ENCODE measurements around the gene HPF1.
A peak's percentile ranks its signal among the peaks of the same experiment; 100 is the strongest.

The HPF1 gene

DNA sequence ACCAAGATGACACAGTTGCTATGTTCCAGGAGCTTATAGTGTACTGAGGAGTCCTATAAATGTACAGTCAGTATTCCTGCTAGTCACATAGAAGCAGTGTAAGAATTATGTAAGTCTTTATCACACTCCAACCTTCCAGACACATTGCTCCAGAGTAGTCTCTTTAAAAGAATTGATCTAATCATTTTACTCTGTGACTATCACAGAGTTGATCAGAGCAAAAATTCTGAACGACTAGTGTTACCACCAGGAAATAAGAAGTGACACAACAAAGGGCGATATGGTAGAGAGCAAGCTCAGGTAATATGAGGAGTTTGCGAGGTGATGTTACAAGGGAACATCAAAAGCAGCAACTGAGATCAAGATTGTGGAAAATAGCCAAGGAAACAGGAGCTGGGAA lies 9.0 kb upstream of the HPF1 start:
- no peak overlapping the region for H3K4me3 ChIP-seq (ENCODE audit: low read depth, low read length)
- TF ChIP-seq, protein P1, sequence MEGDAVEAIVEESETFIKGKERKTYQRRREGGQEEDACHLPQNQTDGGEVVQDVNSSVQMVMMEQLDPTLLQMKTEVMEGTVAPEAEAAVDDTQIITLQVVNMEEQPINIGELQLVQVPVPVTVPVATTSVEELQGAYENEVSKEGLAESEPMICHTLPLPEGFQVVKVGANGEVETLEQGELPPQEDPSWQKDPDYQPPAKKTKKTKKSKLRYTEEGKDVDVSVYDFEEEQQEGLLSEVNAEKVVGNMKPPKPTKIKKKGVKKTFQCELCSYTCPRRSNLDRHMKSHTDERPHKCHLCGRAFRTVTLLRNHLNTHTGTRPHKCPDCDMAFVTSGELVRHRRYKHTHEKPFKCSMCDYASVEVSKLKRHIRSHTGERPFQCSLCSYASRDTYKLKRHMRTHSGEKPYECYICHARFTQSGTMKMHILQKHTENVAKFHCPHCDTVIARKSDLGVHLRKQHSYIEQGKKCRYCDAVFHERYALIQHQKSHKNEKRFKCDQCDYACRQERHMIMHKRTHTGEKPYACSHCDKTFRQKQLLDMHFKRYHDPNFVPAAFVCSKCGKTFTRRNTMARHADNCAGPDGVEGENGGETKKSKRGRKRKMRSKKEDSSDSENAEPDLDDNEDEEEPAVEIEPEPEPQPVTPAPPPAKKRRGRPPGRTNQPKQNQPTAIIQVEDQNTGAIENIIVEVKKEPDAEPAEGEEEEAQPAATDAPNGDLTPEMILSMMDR (IDR thresholded peaks at IDR 0.05; ENCODE audit: low read depth, low read length): no peak

DNA sequence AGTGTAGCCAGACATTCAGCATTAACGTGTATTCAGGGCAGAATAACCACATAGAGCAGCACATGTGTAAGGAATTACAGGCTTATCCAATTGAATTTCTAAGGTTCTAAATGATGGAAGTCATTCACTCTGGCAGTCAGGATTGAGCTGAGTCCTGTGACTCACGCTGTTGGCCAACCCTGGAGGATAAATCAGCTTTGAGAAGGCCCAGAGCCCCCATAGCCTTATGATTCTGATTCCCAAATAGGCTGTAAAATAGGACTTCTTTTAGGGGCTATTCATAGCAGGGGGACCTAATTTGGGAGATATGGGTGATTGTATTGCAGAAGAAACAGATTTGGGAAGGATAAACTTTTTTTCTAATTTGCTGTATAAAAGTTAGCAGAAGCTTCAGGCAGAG lies 8.1 kb upstream of the HPF1 start:
- no peak overlapping the region for H3K4me3 ChIP-seq (ENCODE audit: low read depth, low read length)
- TF ChIP-seq, protein P1 (IDR thresholded peaks at IDR 0.05; ENCODE audit: low read depth, low read length): no peak

DNA sequence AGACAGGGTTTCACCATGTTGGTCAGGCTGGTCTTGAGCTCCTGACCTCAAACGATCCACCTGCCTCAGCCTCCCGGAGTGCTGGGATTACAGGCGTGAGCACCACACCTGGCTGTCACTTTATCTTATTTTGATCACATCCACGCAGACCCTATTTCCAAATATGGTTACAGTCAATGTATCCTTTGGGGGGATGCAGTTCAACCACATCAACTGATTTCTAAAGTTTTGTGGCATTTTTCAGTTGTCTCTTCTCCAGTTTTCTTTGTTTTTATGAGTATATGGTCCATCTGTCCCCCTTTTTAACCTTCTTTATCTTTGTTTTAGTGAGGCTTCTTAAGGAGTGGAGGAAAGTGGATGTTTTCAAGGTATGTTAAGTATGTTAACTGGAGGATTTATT lies 4.1 kb upstream of the HPF1 start:
- H3K4me3 ChIP-seq (ENCODE audit: low read depth, low read length): no peak overlapping the region
- TF ChIP-seq, protein P1 (IDR thresholded peaks at IDR 0.05; ENCODE audit: low read depth, low read length): no peak

DNA sequence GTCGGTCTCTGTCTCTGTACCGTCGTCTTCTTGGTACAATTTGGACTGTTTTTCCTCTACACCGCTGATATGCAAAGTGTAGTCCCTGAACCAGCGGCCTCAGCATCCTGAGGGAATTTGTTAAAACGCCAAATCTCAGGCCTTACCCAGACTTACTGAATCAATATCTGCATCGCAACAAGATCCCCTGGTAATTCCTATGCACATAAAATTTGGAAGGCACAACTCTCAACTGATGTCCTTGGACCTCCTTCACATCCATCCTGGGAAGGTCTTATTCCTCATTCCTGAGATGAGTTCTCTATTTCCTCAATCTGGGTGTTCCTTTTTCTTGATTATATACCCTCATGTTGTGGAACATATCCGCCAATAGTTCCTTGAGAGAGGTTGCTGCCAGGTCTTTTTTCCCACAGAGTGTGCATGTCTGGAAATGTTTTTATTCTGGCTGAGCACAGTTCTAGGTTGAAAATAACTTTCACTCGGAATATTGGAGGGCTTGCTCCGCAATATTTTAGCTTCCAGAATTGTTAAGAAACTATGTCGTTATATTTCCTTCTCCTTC lies 738 bp upstream of the HPF1 start:
- TF ChIP-seq, protein P1 (IDR thresholded peaks at IDR 0.05; ENCODE audit: low read depth, low read length): no peak
- no peak overlapping the region for H3K4me3 ChIP-seq (ENCODE audit: low read depth, low read length)

DNA sequence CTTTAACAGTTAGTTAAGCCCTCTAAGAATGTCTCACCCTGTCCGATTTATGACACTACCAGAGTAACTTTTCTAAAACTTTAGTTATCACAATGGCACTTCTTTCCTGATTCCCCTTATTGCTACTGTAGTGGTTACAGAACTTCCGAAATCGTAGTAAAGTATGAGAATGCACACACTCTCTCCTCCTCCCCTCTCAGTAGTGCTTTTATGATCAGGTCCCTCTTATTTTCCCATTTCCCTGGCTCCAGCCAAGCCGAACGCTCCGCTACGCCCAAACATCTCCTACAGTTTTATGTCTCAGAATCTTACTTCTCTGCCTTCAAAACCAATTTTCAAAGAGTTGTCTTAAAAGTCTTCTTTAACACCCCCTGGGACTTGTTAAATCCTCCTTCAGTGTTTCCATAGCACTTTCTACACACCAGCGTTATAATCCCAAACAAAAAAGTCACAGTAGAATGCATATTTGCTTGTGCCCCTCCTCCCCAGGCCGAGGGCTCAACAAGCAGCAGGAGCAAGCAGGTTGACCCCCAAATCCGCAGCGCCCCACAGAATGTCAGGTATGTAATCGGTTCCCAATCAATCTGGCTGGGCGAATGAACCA lies 671 bp downstream of the HPF1 start:
- peak overlapping the region; percentile 94 for H3K4me3 ChIP-seq (ENCODE audit: low read depth, low read length)
- TF ChIP-seq, protein P1 (IDR thresholded peaks at IDR 0.05; ENCODE audit: low read depth, low read length): no peak

DNA sequence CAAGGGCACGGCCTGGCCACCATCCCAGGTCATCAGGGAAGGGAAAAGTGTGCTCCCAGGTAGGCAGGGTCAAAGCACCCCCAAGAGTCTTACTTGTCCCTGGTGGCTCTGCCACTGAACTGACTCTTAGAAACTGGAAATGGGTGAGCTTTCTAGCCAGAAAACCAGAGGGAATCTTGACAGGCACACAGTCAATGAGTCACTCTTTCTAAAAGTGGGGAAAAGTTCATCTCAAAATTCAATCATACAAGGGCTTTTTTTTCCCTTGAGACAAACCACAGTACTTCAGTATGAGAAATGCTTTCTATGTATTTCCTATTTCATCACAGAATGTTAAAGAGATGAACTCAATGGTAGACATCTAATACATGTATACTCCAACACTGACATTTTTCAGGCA lies 12.5 kb downstream of the HPF1 start:
- H3K4me3 ChIP-seq (ENCODE audit: low read depth, low read length): no peak overlapping the region

DNA sequence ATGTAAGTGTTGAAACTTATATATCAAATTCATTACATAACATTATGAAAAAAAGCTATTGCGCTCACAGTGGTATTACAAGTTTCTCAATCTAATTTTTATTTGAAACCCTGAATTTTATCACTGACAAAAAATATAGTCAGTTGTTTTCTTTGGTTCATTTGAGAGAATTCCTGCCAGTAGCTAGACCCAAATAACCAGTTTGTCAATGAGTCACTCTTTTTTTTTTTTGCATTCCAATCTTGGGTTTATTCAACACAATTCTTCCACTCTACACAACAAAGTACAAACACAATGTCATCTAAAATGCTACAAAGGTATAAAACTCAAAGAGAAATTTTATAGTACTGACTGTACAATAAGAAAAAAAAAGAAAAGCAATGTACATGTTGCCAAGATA lies 13.1 kb downstream of the HPF1 start:
- H3K4me3 ChIP-seq (ENCODE audit: low read depth, low read length): no peak overlapping the region
- TF ChIP-seq, protein P1 (IDR thresholded peaks at IDR 0.05; ENCODE audit: low read depth, low read length): no peak

More for the DNA sequence above, 12.5 kb downstream of the HPF1 start:
- TF ChIP-seq, protein P1 (IDR thresholded peaks at IDR 0.05; ENCODE audit: low read depth, low read length): no peak
